Nephron (organoid): Measurements from ENCODE around the gene SDSL.

ENCODE experiments used
- H3K27ac Mint-ChIP-seq, 3 experiments: 2 replicates each; pipeline ENCODE4 v1.8.0; 2020; ENCODE audit warnings: mixed read lengths in 3 of 3, mild to moderate bottlenecking in 2 of 3, moderate library complexity in 1 of 3
- H3K27me3 Mint-ChIP-seq: 2 replicates; pipeline ENCODE4 v1.8.0; 2021; ENCODE audit warnings: low read depth, mild to moderate bottlenecking, moderate library complexity, mixed read lengths
- H3K36me3 Mint-ChIP-seq: 2 replicates; pipeline ENCODE4 v1.8.0; 2020; ENCODE audit warnings: low read depth, mixed read lengths
- H3K4me1 Mint-ChIP-seq: 2 replicates; pipeline ENCODE4 v1.8.0; 2020; ENCODE audit warnings: mixed read lengths
- H3K4me3 Mint-ChIP-seq, 3 experiments: 2 replicates each; pipeline ENCODE4 v1.8.0; 2020; ENCODE audit warnings: mild to moderate bottlenecking in 3 of 3, mixed read lengths in 3 of 3, moderate library complexity in 2 of 3
- H3K9me3 Mint-ChIP-seq: 2 replicates; pipeline ENCODE4 v1.8.0; 2020; ENCODE audit warnings: mixed read lengths
- TF ChIP-seq, protein P1 (sequence below), 3 experiments: fragments of 200-600 bp; sonication (generic); IDR thresholded peaks; one replicate each; pipeline ENCODE4 v1.5.0; 2021; ENCODE audit warnings: antibody characterized with exemption in 3 of 3; ENCODE audit not compliant: unreplicated experiment in 3 of 3

SDSL gene

DNA sequence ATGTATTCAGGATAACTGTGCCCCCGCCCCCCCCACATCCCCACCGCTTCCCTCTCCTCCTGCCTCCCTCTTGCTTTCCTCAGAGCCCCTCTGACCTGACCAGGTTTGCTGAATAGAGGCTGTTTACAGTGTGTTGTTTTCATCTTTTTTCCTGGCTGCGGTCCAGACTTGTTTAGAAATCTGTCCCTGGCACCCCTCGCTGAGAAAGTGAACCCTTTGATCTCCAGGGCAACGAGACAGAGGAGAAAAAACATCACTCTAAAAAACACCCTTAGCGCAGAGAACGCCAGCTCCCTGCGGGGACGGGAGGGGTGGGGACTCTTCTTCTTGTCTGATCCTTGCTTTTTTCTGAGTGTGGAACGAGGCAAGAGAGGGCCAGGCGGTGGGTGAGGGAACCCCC is 41.0 kb upstream of the SDSL start:
- no peak overlapping the region for H3K27ac Mint-ChIP-seq
- no peak overlapping the region for H3K4me3 Mint-ChIP-seq
- TF ChIP-seq, protein P1, sequence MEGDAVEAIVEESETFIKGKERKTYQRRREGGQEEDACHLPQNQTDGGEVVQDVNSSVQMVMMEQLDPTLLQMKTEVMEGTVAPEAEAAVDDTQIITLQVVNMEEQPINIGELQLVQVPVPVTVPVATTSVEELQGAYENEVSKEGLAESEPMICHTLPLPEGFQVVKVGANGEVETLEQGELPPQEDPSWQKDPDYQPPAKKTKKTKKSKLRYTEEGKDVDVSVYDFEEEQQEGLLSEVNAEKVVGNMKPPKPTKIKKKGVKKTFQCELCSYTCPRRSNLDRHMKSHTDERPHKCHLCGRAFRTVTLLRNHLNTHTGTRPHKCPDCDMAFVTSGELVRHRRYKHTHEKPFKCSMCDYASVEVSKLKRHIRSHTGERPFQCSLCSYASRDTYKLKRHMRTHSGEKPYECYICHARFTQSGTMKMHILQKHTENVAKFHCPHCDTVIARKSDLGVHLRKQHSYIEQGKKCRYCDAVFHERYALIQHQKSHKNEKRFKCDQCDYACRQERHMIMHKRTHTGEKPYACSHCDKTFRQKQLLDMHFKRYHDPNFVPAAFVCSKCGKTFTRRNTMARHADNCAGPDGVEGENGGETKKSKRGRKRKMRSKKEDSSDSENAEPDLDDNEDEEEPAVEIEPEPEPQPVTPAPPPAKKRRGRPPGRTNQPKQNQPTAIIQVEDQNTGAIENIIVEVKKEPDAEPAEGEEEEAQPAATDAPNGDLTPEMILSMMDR (IDR thresholded peaks at IDR 0.05; ENCODE audit: unreplicated experiment in 3 of 3) = no peak
- H3K9me3 Mint-ChIP-seq = no peaks in the 10 kb centered on the region
- H3K4me1 Mint-ChIP-seq = no peaks in the 10 kb centered on the region
- peaks cover 26% of the 10 kb centered on the region for H3K36me3 Mint-ChIP-seq
- H3K27me3 Mint-ChIP-seq = no peaks in the 10 kb centered on the region

DNA sequence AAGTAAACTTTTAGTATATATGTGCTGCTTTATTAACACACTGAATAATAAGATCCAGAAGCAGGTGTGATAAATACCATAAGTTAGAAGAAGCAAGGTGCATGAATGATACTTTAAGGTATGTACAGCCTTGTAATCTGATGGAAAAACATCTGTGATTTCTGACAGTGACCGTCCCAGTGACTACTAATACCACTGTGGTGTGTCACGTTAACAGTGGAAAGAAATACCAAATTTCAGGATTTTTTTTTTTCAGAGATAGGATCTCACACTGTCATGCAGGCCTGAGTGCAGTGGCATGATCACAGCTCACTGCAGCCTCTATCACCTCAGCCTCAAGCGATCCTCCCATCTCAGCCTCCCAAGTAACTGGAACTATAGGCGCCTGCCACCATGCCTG is 40.0 kb upstream of the SDSL start:
- Mint-ChIP-seq H3K27me3 (no peaks in the 10 kb centered on the region), H3K36me3 (peaks cover 24% of the 10 kb centered on the region), H3K4me1 (no peaks in the 10 kb centered on the region), H3K4me3 (no peak overlapping the region), H3K9me3 (no peaks in the 10 kb centered on the region), H3K27ac (no peak overlapping the region)
- TF ChIP-seq, protein P1 (IDR thresholded peaks at IDR 0.05; ENCODE audit: unreplicated experiment in 3 of 3) = no peak

DNA sequence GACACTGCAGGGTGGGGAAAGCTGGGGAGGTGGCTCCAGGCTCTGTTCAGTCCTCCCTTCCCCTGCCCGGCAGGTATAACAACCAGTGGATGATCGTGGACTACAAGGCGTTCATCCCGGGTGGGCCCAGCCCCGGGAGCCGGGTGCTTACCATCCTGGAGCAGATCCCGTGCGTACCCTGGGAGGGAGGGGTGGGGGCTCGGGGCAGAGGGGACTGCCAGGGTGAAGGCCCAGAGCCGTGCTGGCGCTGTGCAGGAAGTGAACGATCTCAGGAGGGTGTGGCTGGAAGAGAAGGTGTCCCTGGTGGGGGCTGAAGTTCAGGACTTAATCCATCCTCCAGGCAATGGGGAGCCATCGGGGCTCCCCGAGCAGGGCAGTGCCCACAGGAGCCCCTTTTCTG is 37.4 kb upstream of the SDSL start:
- no peaks in the 10 kb centered on the region for H3K4me1 Mint-ChIP-seq
- H3K27ac Mint-ChIP-seq = no peak overlapping the region
- no peaks in the 10 kb centered on the region for H3K27me3 Mint-ChIP-seq
- H3K36me3 Mint-ChIP-seq = peaks cover 30% of the 10 kb centered on the region
- no peak overlapping the region for H3K4me3 Mint-ChIP-seq
- TF ChIP-seq, protein P1 (IDR thresholded peaks at IDR 0.05; ENCODE audit: unreplicated experiment in 3 of 3) = no peak
- no peaks in the 10 kb centered on the region for H3K9me3 Mint-ChIP-seq

DNA sequence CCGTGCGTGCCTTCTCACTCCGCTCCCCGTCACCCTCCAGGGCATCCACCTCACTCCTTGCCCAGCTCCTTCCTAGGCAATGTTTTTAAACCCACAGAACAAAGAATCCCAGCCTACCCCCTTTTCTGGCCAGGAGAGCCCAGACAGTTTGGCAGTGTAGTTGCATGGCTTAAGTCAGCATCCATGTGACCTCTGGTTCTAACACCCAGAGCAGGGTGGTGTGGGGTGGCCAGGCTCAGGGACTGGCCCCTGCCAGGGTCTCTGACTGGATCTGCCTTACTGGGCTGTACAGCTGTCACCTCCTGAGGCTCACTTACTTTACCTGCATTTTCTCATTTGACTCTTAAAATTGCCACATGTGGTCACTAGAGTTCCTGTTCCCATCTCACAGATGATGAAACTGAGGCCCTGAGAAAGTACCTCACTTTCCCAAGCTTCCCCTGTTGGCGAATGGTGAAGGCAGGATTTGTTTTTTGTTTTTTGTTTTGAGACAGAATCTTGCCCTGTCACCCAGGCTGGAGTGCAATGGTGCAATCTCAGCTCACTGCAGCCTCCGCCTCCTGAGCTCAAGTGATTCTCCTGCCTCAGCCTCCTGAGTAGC is 36.8 kb upstream of the SDSL start:
- Mint-ChIP-seq H3K36me3 (peaks cover 30% of the 10 kb centered on the region), H3K27ac (no peak overlapping the region), H3K4me1 (no peaks in the 10 kb centered on the region), H3K4me3 (no peak overlapping the region), H3K9me3 (no peaks in the 10 kb centered on the region), H3K27me3 (no peaks in the 10 kb centered on the region)
- TF ChIP-seq, protein P1 (IDR thresholded peaks at IDR 0.05; ENCODE audit: unreplicated experiment in 3 of 3) = no peak

DNA sequence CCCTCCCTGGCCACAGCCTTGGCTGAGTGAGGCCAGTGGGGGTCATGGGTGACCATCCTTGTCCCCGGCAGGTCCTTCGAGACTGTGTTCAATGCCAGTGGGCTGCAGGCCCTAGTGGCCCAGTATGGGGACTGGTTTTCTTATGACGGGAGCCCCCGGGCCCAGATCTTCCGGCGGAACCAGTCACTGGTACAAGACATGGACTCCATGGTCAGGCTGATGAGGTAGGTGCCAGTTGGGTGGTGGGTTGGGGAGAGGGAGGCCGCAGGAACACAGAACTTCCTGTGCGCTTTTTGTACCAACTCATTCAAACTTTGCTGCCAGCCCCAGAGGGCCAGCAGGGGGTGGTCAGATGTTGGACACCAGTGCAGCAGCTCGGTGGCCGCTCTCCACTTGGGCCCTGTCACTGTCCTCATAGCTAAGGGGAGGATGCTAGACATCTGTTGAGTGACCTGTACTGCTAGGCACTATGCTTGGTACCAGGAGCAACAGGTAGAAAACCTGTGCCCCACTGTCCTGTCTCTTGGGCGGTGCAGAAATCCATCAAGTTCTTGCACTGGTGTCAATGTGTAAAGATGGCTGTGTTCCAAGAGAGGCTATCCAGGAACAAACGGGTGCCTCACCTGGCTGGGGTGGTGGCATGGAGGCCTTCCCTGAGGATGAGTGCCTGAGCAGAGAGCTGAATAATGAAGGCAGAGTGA is 35.2 kb upstream of the SDSL start:
- Mint-ChIP-seq H3K4me3 (no peak overlapping the region), H3K4me1 (no peaks in the 10 kb centered on the region), H3K36me3 (peaks cover 25% of the 10 kb centered on the region), H3K27ac (no peak overlapping the region), H3K27me3 (no peaks in the 10 kb centered on the region), H3K9me3 (no peaks in the 10 kb centered on the region)
- TF ChIP-seq, protein P1 (IDR thresholded peaks at IDR 0.05; ENCODE audit: unreplicated experiment in 3 of 3) = no peak

DNA sequence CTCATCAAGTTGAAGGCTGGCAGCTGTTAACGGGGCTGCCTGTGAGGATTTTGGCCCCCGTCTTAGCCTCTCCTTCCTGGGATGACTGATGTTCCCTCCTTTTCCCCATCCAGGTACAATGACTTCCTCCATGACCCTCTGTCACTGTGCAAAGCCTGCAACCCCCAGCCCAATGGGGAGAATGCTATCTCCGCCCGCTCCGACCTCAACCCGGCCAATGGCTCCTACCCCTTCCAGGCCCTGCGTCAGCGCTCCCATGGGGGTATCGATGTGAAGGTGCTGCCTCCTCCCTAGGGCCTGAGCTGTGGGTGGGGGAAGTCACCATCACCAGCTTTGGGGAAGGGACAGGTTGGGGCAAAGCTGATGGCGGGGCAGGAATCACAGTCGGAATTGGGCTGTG is 34.5 kb upstream of the SDSL start:
- TF ChIP-seq, protein P1 (IDR thresholded peaks at IDR 0.05; ENCODE audit: unreplicated experiment in 3 of 3) = no peak
- no peaks in the 10 kb centered on the region for H3K4me1 Mint-ChIP-seq
- H3K27me3 Mint-ChIP-seq = no peaks in the 10 kb centered on the region
- H3K9me3 Mint-ChIP-seq = no peaks in the 10 kb centered on the region
- no peak overlapping the region for H3K4me3 Mint-ChIP-seq
- no peak overlapping the region for H3K27ac Mint-ChIP-seq
- peaks cover 25% of the 10 kb centered on the region for H3K36me3 Mint-ChIP-seq
